SK-N-SH treated with all-trans-retinoic acid at 6 μM for 48 hours (cell line): ENCODE data around the gene PIEZO1.

Experiments
- CSRNP3 ChIP-seq: fragments of 250-450 bp; sonication (Bioruptor Pico); IDR thresholded peaks from 2 replicates; pipeline ENCODE4 v1.5.1; 2021; ENCODE audit warnings: mild to moderate bottlenecking, moderate library complexity
- PATZ1 ChIP-seq: fragments of 250-450 bp; sonication (Bioruptor Pico); IDR thresholded peaks from 2 replicates; pipeline ENCODE4 v1.8.0; 2020; ENCODE audit warnings: mild to moderate bottlenecking, moderate library complexity, borderline replicate concordance
- RARB ChIP-seq: fragments of 250-450 bp; sonication (Bioruptor Pico); IDR thresholded peaks from 2 replicates; pipeline ENCODE4 v1.8.0; 2021; ENCODE audit warnings: mild to moderate bottlenecking, moderate library complexity
- ZC3H10 ChIP-seq: fragments of 250-450 bp; sonication (Bioruptor Pico); IDR thresholded peaks from 2 replicates; pipeline ENCODE4 v1.5.1; 2021; ENCODE audit warnings: mild to moderate bottlenecking, moderate library complexity
- ZFP3 ChIP-seq: fragments of 250-450 bp; sonication (Bioruptor Pico); IDR thresholded peaks from 2 replicates; pipeline ENCODE4 v1.5.0; 2020; ENCODE audit warnings: mild to moderate bottlenecking, moderate library complexity
- ZFP30 ChIP-seq: fragments of 450-650 bp; formaldehyde crosslinking; IDR thresholded peaks from 2 replicates; pipeline ENCODE4 v1.5.0; 2022; ENCODE audit warnings: mild to moderate bottlenecking, moderate library complexity

- TF ChIP-seq ZC3H10 (CRISPR knock-in tag) (no peak), PATZ1 (CRISPR knock-in tag) (no peak), ZFP3 (CRISPR knock-in tag) (no peak), ZFP30 (CRISPR knock-in tag) (no peak), CSRNP3 (CRISPR knock-in tag) (no peak), RARB (no peak)
Observed at GRCh38 chr16:88734361-88734728, 50.7 kb downstream of the PIEZO1 start.
